Lower leg skin (tissue), 4 donors: ENCODE data around the gene RANBP3L. TPM values are rescaled to one million over a fixed set of nuclear protein-coding genes. Genes with fewer than 3 reads are reported as not detected.

Source experiments
- DNase-seq, 2 donors: peaks; one replicate each; pipeline ENCODE4 v3.0.0-alpha.2; 2019; ENCODE audit warnings: low spot score in 2 of 2
- H3K4me3 ChIP-seq: fragments of 200-600 bp; sonication (generic); 2 replicates; pipeline ENCODE4 v1.5.1; 2017; ENCODE audit warnings: mild to moderate bottlenecking, low read depth; ENCODE audit not compliant: poor library complexity, severe bottlenecking
- POLR2A ChIP-seq, 2 donors: fragments of 450-650 bp; IDR thresholded peaks; one replicate each; pipeline ENCODE4 v1.6.1; 2016 to 2017; ENCODE audit warnings: antibody characterized with exemption in 2 of 2, mild to moderate bottlenecking in 1 of 2, moderate library complexity in 1 of 2
- WGBS, 2 donors: methylation state at CpG; one replicate each; pipeline ENCODE4 v1.1.5; 2018; 5-methylcytosine and 5-hydroxymethylcytosine counted together
- intact Hi-C: fragments of 100-400 bp; cut with DNase I; formaldehyde crosslinking; loops from one replicate; pipeline ENCODE4 v1.15.0; 2023; ENCODE audit warnings: low total_unique reads
- total RNA-seq, 4 donors: library from RNA; depleted of rRNA; stranded (reverse); fragments of >200 nt; gene quantifications; one replicate each; pipeline ENCODE4 v1.1.0, GENCODE V29; 2016
- TF ChIP-seq, protein P1 (sequence below), 3 donors: fragments of 450-650 bp; IDR thresholded peaks; one replicate each; pipeline ENCODE4 v1.5.1; 2016; ENCODE audit warnings: antibody characterized with exemption in 3 of 3, mild to moderate bottlenecking in 3 of 3, moderate library complexity in 2 of 3

RANBP3L gene
- total RNA-seq, 4 donors from 2014 or later: 0.25 to 2.0 (median 1.5) TPM

GRCh38 chr5:36252722-36253365 is 48.9 kb downstream of the RANBP3L start:
- WGBS, 2 donors: 74 to 77% methylated on average over 3 of the region's 3 CpGs
- H3K4me3 ChIP-seq: no peak overlapping the region
- TF ChIP-seq POLR2A (IDR thresholded peaks at IDR 0.05): no peak
- TF ChIP-seq, protein P1, sequence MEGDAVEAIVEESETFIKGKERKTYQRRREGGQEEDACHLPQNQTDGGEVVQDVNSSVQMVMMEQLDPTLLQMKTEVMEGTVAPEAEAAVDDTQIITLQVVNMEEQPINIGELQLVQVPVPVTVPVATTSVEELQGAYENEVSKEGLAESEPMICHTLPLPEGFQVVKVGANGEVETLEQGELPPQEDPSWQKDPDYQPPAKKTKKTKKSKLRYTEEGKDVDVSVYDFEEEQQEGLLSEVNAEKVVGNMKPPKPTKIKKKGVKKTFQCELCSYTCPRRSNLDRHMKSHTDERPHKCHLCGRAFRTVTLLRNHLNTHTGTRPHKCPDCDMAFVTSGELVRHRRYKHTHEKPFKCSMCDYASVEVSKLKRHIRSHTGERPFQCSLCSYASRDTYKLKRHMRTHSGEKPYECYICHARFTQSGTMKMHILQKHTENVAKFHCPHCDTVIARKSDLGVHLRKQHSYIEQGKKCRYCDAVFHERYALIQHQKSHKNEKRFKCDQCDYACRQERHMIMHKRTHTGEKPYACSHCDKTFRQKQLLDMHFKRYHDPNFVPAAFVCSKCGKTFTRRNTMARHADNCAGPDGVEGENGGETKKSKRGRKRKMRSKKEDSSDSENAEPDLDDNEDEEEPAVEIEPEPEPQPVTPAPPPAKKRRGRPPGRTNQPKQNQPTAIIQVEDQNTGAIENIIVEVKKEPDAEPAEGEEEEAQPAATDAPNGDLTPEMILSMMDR (IDR thresholded peaks at IDR 0.05): no peak
- intact Hi-C loops: loop anchor here (10.0 kb wide), 1 partner anchor 142 kb away; no protein-coding TSS in a partner anchor
- DNase-seq: no peak

DNA sequence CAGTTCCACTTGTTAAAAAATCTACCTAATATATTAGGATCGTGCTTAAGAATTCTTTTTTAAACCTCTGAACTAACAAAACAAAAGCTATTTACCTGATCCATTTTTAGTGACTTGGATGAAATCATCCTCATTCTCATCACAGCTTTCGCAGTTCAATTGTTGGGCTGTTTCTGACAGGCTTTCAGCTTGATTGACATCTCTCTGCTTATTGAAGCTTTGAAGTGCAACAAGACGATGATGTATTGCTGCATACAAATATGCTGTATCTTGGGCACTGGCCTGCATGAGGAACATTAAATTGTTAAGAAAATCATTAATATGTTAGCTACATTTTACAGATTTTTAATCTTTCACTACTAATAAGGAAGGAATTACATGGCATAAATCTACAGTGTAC is 50.5 kb downstream of the RANBP3L start:
- intact Hi-C loops: loop anchor here (10.0 kb wide), 1 partner anchor 144 kb away; no protein-coding TSS in a partner anchor
- TF ChIP-seq, protein P1 (IDR thresholded peaks at IDR 0.05): no peak
- TF ChIP-seq POLR2A (IDR thresholded peaks at IDR 0.05): no peak
- DNase-seq: no peak
- 91 to 92% methylated on average over 3 of the region's 3 CpGs for WGBS, 2 donors
- no peak overlapping the region for H3K4me3 ChIP-seq

GRCh38 chr5:36250427-36250826 is 51.3 kb downstream of the RANBP3L start:
- H3K4me3 ChIP-seq: no peak overlapping the region
- no peak for DNase-seq
- WGBS, 2 donors: 87 to 90% methylated on average over 4 of the region's 4 CpGs
- TF ChIP-seq, protein P1 (IDR thresholded peaks at IDR 0.05): no peak
- TF ChIP-seq POLR2A (IDR thresholded peaks at IDR 0.05): no peak
- intact Hi-C loops: loop anchor here (10.0 kb wide), 1 partner anchor 144 kb away; no protein-coding TSS in a partner anchor

DNA sequence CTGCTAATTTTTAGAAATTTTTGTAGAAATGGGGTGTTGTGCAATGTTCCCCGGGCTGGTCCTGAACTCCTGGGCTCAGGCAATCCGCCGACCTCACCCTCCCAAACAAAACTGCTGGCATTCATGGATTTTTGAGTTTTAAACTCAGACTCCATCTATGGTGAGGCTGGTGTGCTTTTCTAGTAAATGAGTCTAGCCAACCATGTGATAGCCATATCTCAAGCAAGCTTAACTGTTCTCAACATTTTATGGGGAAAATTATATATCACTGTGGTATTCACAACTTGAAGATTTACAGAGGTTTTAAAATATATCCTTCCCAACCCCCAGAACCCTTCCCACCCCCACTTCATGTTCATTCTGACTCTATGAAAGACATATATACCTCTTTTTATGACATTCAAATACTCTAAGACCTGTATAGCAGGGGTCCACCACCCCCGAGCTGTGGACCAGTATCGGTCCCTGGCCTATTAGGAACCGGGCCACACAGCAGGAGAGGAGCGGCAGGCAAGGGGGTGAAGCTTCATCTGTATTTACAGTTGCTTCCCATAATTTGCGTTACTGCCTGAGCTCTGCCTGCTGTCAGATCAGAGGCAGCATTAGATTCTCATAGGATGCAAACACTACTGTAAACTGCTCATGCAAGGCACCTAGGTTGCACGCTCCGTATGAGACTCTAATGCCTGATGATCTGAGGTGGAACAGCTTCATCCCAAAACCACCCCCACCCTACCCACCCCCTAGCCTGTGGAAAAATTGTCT is 55.5 kb downstream of the RANBP3L start:
- no peak for TF ChIP-seq POLR2A (IDR thresholded peaks at IDR 0.05)
- TF ChIP-seq, protein P1 (IDR thresholded peaks at IDR 0.05): no peak
- intact Hi-C loops: no loop called here
- no peak overlapping the region for H3K4me3 ChIP-seq
- 92 to 96% methylated on average over 10 of the region's 10 CpGs for WGBS, 2 donors
- no peak for DNase-seq

GRCh38 chr5:36244076-36244475 is 57.6 kb downstream of the RANBP3L start:
- DNase-seq: no peak
- intact Hi-C loops: no loop called here
- H3K4me3 ChIP-seq: no peak overlapping the region
- WGBS, 2 donors: 84 to 85% methylated on average over 3 of the region's 3 CpGs
- no peak for TF ChIP-seq POLR2A (IDR thresholded peaks at IDR 0.05)
- TF ChIP-seq, protein P1 (IDR thresholded peaks at IDR 0.05): no peak
